RPMI7951 (cell line): ENCODE measurements around the gene GOLM1. TPM values are rescaled to one million over a fixed set of nuclear protein-coding genes. Genes with fewer than 3 reads are reported as not detected.
"Not testable (repeated sequence)": the region's sequence is repeated elsewhere in the genome, so short reads cannot be mapped to it uniquely, and the experiment has no call there.

Source experiments
- DNase-seq: peaks from one replicate; pipeline ENCODE4 v3.0.0-alpha.2; 2012; ENCODE audit warnings: low read depth
- total RNA-seq: library from RNA; depleted of rRNA; stranded (reverse); fragments of >200 nt; shearing (Covaris generic); gene quantifications from 2 replicates; pipeline ENCODE4 v1.2.3, GENCODE V29; 2014

GOLM1 gene
- total RNA-seq, 1 experiment from 2014 or later = 29.9 TPM

DNA sequence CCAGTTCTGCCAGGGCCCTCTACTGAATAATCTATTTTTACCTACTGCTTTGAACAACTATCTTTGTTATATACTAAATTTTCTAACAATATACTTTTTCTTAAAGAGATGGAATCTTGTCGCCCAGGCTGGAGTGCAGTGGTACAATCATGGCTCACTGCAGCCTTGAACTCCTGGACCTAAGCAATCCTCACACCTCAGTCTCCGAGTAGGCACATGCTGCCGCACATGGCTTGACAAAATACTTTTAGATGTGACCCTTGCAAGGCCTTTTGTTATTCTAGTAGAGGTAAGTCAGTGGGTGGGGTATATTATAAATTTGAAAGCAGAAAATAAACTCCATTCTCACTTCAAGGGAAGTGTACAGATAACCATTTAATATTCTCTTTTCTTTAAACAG lies 7.9 kb downstream of the GOLM1 start:
- DNase-seq = no peak

DNA sequence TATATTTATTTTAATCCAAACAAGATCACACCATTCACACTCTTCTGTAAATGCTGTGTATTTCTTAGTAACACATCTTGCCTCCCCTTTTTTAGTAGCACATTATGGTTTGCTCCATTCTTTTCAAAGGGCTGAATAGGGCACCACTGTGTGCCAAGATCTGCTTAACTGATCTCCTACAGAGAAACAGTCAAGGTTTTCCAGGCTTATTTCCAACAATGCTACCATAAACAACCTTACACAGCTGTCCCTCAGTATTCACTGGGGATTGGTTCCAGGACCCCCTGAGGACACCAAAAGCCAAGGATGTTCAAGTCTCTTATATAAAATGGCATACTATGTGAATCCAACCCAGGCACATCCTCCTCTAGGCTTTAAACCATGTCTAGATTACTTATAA lies 16.5 kb downstream of the GOLM1 start:
- no peak for DNase-seq

DNA sequence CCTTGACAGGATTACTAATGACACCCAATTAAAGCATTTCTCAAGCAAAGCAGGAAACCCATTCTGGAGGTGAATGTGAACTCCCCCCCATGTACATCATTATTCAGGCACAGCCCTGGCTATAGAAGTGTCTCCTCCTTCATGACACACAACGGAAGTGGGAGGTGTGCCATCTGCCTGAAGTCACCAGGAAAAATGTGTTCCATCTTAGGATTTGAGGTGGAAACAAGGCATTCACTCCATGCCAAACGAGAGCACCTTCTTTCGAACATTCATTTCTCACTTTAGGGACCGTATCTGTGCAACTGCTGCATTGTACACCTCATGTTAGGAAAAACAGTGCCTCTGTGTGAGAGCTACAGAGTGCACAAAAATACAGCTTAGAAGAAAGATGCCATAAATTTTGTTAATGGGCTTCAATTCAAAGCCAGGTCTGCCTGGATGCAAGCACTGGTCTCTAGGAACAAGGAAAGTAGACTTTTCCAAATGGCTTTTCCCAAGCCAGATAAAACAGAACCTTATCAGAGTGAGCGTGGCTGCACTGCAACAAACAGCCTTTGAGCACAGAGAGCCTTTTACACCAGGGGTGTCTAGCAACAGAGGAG lies 19.4 kb downstream of the GOLM1 start:
- DNase-seq = no peak

DNA sequence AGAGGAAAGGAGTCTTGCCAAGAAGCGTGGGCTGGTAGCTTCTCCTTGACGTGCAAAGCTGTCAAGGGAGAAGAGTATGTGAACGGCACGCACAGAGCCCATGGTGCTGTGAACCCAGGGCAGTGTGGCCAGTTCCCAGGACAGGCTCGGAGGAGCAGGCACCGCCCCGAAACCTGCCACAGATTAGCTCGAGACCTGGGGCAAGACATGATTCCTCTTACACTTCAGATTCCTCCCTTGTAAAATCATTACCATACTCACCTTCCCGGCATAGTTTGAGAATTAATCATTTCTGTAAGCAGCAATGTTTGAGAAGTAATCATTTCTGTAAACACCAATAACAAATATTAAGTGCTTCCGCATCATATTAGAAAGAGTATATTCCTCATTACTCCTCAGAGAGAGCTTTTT lies 19.9 kb downstream of the GOLM1 start:
- no peak for DNase-seq

DNA sequence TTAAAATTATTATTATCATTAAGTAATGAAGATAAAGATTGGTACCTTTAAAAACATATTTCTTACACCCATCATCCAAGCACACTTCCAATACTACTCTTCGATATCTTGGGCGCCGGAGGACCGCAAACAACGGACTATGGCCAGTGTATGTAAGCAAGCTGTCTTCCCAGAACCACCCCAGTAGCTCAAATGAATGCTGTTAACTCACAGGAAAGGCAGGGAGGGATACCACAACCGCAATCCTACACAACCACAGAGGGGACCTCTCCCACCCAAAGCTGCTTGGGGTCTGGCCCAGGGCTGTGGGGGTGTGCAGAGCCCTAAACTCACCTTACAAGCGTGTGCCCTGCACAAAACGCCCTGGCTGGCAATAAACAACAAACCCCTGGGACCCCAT lies 20.6 kb downstream of the GOLM1 start:
- DNase-seq = no peak

DNA sequence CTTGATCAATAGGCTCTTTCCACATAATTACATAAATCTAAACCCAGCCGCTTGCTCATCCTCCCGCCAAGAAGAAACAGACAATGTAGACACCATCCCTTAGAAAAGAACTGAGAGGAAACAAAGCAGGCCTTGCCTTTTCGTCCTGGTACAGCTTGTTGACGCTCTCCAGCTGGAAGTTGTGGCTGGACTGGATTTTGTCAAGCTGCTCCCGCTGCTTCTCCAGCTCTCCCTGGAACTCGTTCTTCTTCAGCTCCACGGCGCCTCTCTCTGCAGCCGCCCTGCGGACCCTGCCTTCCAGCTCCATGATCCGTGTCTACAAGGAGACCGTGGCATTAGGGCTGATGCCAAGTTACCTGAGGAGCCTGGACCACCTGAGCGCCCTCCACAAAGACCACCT lies 22.1 kb downstream of the GOLM1 start:
- no peak for DNase-seq

DNA sequence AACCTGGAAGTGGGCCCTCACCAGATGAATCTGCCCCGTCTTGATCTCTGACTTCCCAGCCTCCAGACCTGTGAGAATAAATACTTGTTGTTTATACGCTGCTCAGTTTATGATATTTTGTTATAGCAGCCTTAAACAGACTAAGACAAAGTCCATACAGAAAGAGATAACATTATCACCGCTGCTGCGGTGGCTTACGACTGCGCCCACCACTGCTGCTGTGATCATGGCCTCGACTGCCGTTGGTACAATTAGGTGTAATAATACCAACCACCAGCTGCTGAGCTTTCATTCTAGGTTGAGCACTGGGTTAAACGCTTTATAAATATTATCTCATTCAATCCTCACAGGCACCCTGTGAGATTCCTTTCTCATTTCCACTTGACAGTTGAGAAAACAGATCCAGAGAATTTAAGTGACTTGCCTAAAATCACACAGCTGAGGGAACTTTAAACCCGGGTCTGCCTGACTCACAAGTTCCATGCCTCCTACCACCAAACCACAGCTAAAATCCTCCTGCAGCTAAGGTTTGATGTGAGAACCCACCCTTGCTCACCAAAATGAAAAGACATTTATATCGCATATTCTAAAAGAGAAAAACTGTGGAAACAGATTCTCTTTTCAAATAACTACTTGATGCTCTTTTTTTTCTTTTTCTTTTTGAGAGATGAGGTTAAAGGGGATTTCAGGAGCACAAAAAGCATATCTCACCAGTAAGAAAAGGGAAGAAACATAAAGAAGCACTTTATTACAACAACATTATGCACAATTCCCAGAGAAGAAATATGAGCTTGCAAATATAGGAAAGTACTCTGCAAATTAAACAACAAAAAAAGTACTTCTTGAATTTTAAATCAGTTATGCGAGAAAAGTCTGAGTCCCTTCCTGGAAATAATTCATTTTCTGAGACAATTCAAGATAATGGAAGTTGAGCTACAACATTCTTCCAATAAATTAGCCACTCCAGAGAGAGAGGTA lies 23.9 kb downstream of the GOLM1 start:
- no peak for DNase-seq

DNA sequence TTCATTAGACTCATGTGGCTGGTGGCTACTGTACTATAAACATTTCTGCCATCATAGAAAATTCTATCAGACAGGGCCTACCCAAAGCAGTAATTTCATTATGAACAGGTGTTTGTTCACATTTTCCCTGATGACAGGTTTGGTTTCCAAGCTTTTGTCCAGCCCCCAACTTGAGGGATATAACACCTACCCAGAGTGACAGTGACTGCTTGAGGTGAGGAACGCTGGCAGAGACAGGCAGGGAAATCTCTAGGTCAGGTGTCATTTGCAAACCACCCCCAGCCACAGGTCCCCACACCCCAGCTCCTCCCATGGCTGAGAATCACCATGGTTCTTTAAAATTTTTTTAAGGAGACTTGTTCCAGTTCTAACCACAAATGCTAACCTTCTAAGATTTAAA lies 25.5 kb downstream of the GOLM1 start:
- no peak for DNase-seq

DNA sequence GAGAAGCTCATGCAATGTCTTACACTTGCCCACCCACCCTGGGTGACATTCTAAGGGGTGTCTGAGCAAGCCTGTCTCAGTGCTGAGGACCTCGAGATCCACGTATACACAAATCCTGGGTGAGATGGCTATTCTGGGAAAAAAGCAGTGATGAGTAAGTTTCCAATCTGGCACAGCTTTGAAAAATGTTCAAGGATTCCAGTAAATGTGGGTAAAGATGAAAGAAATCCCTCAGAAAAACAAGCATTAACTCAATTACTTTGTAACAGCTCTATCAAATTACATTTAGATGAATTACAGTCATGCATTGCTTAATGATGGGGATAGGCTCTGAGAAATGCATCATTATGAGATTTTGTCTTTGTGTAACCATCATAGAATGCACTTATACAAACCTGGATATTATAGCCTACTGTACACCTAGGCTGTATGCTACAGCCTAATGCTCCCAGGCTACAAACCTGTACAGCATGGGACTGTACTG lies 26.9 kb downstream of the GOLM1 start:
- DNase-seq = no peak

DNA sequence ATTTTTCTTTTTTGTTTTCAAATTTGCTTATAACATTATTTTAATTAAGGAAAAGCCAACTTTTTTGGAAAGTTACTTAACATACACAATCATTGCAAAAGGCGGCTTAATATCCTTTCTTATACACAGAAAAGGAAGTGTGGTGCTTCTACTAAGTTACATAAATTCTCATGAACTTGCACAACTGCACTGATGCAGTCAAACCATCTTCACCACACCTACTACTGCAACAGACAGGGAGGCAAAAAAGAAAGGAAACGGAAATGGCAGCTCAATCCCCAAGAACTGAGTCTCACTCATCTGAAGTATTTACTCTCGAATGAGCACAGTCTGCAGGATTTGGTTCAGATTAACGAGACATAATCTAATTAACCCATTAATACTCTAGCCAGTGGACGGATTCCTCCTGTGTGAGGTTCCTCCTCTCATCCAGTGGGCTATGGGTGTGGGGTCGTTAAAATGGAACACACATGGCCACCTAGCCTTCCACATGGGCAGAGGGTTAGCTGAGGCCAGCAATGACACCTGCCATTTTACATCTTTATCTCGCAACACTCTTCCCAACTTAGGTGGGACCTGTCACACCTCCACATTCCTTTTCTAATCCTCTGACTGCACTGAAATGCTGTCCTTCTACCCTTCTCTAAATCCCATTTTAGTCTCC lies 30.0 kb downstream of the GOLM1 start:
- DNase-seq = no peak

DNA sequence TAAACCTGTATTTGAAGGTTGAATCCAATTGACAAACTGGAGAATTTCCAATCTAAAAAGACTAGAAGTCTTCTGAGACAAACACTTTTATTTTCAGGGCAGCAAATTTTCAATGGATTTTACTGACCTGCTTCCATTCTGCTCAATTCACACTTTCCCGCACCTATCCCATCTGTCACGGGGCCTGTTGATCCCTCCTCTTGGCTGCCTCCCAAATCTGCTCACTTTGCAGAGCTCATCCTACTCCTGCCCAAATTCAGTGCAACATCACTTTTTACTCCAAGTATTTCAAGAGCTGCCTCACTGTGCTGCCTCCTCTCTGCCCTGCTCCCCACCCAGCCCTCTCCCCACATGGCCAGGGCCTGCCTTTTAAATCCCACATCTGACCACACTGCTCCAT lies 35.1 kb downstream of the GOLM1 start:
- DNase-seq = no peak

DNA sequence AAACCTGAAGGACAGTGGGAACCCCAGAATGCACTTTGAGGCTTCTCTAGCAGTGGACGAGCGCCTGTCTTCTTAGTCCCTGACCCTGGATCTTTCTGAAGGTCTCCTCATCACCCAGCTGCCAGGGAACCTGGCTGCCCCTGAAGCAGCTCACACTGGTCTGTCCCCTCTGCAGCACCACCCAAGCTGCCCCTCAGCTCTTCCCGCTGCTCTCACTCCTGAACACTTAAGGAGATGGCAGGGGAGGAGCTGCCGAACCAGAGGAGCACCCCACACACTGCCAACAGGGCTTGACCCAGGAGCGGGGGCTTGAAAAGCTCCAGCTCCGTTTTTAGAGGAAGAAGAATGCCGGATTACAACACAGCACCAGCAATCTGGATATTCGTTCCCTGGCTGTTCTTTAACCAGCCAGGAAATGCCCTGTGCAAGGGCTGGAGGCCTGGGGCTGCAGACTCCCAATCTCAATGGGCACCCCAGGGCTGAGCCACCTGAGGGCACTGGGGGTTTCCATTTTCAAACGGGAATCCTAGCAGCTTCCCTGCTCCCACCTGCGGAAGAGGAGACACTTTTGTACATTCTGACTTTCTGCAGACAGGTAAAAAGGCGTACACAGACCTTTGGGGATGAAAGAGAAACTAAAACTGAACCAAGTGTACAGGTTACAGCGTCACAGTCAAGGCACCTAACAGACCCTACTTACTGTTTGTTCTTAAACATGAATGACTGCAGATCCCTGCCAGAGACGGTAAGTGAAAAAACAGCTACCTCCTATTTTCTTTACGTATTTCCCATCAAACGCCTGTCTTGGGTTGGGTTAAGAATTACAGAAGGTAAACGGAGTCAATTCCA lies 36.3 kb downstream of the GOLM1 start:
- DNase-seq = no peak

DNA sequence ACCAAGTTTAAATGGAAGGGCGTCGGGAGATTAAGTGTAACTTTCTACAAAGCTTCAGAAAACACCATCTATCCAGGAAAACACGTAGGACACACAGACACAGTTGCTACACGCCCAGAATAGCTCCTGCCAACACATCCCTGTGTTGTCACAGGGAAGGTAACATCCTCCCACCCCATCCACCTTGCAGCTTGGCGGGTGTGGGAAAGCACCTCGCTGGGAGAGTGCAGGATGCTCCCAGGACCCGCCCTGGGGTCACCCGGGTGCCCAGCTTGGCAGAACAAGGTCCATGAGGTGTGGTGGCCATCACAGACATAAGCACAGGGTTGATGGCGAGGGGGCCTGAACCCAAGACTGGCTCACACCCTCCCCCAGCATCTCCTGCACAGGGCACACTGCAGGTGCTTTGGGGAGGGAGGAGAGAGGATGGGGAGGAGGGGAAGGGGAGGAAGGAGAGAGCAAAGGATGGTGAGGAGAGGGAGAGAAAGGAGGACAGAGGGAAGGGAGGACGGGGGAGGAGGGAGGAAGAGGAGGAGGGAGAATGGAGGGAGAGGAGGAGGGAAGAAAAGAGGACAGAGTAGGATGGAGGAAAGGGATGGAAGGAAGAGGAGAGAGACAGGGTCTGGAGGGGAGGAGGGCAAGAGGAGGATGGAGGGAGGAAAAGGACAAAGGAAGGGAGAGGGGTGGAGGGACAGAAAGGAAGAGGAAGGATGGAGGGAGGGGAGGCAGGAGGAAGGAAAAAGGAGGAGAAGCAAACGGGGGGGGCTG lies 37.2 kb downstream of the GOLM1 start:
- DNase-seq = no peak

DNA sequence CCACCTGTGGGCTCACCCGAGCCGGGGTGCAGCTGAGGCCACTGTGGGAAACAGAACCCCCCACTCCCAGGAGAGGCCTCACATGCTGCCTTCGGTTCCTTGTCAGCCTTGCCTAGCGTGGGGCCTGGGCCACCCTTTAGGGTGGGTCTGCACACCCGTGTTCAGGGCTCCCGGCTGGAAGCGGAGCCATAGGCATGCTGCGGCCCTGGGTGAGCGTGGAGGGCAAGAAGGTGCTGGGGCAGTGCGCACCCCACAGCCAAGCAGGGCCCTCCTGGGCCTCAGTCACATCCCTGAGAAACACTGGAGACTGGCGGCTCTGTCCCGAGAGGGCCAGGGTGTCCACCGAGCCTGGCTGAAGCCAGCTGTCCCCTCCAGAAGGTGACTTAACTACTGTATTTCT lies 41.9 kb downstream of the GOLM1 start:
- no peak for DNase-seq

DNA sequence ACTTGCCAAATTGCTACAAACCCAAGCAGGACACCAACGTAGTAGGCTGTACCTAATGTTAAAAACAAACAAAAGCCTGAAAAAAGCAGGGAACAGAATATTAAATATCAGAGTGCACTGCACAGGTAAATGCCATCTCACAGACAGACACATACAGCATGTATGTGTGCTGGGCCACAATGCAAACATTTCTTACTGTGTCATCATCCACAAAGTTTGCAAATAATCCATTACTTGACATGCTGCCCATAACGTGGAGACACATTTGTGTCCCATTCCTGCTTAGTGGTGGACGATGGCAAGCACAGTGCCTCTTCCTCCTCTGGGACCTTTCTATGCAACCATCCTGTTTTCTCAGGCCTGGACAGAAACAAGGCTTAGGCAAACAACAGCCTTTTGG lies 44.7 kb downstream of the GOLM1 start:
- DNase-seq = no peak

DNA sequence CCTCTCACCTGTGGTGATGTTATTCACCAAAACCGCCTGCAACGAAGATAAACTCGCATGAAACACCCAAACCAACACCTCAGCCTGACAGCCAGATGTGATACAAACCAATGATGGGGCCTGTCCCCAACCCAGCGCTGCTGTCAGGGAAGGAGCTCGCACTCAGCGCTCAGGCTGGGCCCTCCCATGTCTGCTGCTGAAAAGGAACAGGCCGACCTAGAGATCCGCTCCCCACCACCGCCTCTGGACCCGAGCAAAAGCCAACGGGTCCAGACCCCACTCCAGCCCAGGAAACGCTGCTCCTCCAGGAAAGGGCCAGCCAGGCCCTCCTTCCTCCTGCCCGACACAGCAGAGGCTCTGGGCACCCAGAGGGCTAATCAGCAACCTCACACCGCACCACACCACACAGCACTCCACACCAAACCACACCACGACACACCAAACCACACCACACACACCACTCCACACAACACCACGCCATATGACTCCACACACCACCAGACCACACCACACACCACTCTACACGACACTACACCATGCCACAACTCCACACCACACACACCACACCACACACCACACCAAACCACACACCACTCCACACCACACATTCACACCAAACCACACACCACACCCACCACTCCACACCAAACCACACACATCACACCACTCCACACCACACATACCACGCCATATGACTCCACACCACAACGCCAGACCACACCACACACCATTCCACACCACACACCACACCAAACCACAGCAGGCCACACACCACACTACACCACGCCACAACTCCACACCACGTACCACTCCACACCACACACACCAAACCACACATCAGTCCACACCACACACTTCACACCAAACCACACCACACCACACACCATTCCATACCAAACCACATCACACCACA lies 46.5 kb downstream of the GOLM1 start:
- no peak for DNase-seq

DNA sequence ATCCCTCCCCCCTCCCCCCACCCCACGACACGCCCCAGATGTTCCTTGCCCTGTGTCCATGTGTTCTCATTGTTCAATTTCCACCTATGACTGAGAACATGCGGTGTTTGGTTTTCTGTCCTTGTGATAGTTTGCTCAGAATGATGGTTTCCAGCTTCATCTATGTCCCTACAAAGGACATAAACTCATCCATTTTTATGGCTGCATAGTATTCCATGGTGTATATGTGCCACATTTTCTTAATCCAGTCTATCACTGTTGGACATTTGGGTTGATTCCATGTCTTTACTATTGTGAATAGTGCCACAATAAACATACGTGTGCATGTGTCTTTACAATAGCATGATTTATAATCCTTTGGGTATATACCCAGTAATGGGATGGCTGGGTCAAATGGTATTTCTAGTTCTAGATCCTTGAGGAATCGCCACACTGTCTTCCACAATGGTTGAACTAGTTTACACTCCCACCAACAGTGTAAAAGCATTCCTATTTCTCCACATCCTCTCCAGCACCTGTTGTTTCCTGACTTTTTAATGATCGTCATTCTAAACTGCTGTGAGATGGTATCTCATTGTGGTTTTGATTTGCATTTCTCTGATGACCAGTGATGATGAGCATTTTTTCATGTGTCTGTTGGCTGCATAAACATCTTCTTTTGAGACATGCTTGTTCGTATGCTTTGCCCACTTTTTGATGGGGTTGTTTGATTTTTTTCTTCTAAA lies 51.2 kb downstream of the GOLM1 start:
- DNase-seq = not testable (repeated sequence)

DNA sequence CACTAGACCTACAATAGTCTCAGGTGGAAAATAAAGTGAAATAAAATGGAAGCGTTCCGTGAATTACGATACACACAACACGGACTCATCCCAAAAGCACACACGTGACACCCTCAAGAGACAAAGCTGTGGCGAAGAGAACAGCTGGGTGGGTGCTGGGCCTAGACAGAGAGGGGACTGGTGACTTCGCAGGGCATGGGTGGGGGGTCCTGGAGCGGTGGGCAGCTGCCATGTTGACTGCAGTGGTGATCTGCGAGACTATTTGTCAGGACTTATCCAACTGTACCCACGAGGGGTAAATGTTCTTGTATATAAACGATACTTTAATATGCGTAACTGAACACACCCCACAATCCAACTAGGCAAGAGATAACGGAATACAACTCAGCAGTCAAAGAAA lies 52.0 kb downstream of the GOLM1 start:
- DNase-seq = no peak

DNA sequence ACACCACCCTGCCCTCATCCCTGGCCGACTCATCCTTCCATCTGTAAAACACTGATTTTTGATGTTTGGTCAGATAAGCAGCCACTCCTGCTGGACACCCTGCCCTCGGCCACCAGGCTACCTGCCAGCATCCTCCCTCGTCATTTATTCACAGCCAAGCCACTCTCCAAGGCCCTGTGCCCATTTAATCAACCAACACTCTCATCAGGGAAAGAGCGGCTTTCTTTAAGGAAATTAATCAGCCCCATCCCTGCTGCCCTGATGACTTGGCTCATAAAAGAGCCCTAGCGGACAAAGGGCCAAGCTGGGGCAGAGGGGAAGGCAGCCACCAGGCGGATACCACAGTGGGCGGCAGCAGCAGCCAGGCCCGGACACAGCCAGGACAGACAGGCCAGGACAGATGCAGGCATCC lies 52.4 kb downstream of the GOLM1 start:
- no peak for DNase-seq
